IMR-90 (cell line): Measurements from ENCODE around the gene SLC27A1. TPM values are rescaled to one million over a fixed set of nuclear protein-coding genes. Genes with fewer than 3 reads are reported as not detected.

Experiments
- ATAC-seq: fragments of 200-7000 bp; cut with Tn5 transposase; 2 replicates; pipeline ENCODE4 v1.9.1; 2020; ENCODE audit warnings: low read depth, mild to moderate bottlenecking, moderate library complexity
- BruUV-seq: library from RNA; stranded (reverse); fragments of 400-500 nt; replicated peaks from 2 replicates; lab custom pipeline; 2021; lab: Mats Ljungman, UMichigan
- CTCF ChIA-PET: fragments of 300-600 bp; formaldehyde crosslinking; extraction: SDS; loops from one replicate; lab custom pipeline; 2021; ENCODE audit warnings: antibody characterized with exemption; lab: Yijun Ruan, JAX
- POLR2A ChIA-PET: fragments of 300-600 bp; sonication (Branson Sonifier 250); formaldehyde crosslinking; loops from one replicate; lab custom pipeline; 2022; ENCODE audit warnings: antibody characterized with exemption; ENCODE audit not compliant: unreplicated experiment; lab: Charles Lee
- DNase-seq: peaks from one replicate; pipeline ENCODE4 v3.0.0; 2013
- H2AFZ ChIP-seq: replicated peaks from 2 replicates; pipeline ENCODE3; 2013; ENCODE audit warnings: low read length, mild to moderate bottlenecking; ENCODE audit not compliant: poor library complexity
- H2AK5ac ChIP-seq: 2 replicates; pipeline ENCODE4 v1.6.1; 2013; ENCODE audit warnings: low read depth, low read length, inconsistent platforms
- H2AK9ac ChIP-seq: replicated peaks from 2 replicates; pipeline ENCODE3; 2013; ENCODE audit warnings: mild to moderate bottlenecking, low read depth, low read length, moderate library complexity; ENCODE audit not compliant: poor library complexity
- H2BK120ac ChIP-seq: 2 replicates; pipeline ENCODE4 v1.6.1; 2013; ENCODE audit warnings: low read depth, low read length, inconsistent platforms
- H2BK15ac ChIP-seq: 3 replicates; pipeline ENCODE4 v1.6.1; 2013; ENCODE audit warnings: low read depth, low read length, inconsistent platforms
- H2BK20ac ChIP-seq: 2 replicates; pipeline ENCODE4 v1.6.1; 2013; ENCODE audit warnings: low read depth, mild to moderate bottlenecking, inconsistent platforms, low read length, moderate library complexity
- H2BK5ac ChIP-seq: 2 replicates; pipeline ENCODE4 v1.6.1; 2013; ENCODE audit warnings: mild to moderate bottlenecking, low read depth, low read length, inconsistent platforms; ENCODE audit not compliant: poor library complexity, severe bottlenecking
- H3K14ac ChIP-seq: replicated peaks from 2 replicates; pipeline ENCODE4 v1.6.1; 2013; ENCODE audit warnings: low read depth, low read length, inconsistent platforms
- H3K18ac ChIP-seq: 2 replicates; pipeline ENCODE4 v1.6.1; 2013; ENCODE audit warnings: low read depth, low read length, control low read depth
- H3K23ac ChIP-seq: 2 replicates; pipeline ENCODE4 v1.6.1; 2013; ENCODE audit warnings: low read depth, low read length, inconsistent platforms
- H3K27ac ChIP-seq: 2 replicates; pipeline ENCODE4 v1.5.1; 2013; ENCODE audit warnings: mild to moderate bottlenecking, control low read depth, low read length; ENCODE audit not compliant: insufficient read depth
- H3K27me3 ChIP-seq: 2 replicates; pipeline ENCODE4 v1.6.1; 2013; ENCODE audit warnings: low read length; ENCODE audit not compliant: control insufficient read depth, insufficient read depth
- H3K36me3 ChIP-seq: 2 replicates; pipeline ENCODE4 v1.6.1; 2013; ENCODE audit warnings: low read length, mixed read lengths; ENCODE audit not compliant: control insufficient read depth, insufficient read depth
- H3K4ac ChIP-seq: 2 replicates; pipeline ENCODE4 v1.6.1; 2013; ENCODE audit warnings: low read depth, low read length, inconsistent platforms
- H3K4me1 ChIP-seq: 2 replicates; pipeline ENCODE4 v1.6.1; 2013; ENCODE audit warnings: low read length, mixed read lengths; ENCODE audit not compliant: control insufficient read depth, insufficient read depth
- H3K4me2 ChIP-seq: 2 replicates; pipeline ENCODE4 v1.6.1; 2013; ENCODE audit warnings: low read depth, mild to moderate bottlenecking, control low read depth, low read length, moderate library complexity
- H3K4me3 ChIP-seq: 2 replicates; pipeline ENCODE4 v1.5.1; 2013; ENCODE audit warnings: low read depth, mild to moderate bottlenecking, control low read depth, low read length, moderate library complexity; ENCODE audit not compliant: insufficient read depth
- H3K56ac ChIP-seq: 2 replicates; pipeline ENCODE4 v1.6.1; 2013; ENCODE audit warnings: low read length, inconsistent platforms; ENCODE audit not compliant: insufficient read depth; ENCODE audit errors: extremely low read depth
- H3K79me1 ChIP-seq, 2 experiments: 2 replicates each; pipeline ENCODE4 v1.6.1; 2013; ENCODE audit warnings: low read length in 2 of 2, inconsistent platforms in 1 of 2, low read depth in 1 of 2
- H3K9ac ChIP-seq: 2 replicates; pipeline ENCODE4 v1.6.1; 2013; ENCODE audit warnings: low read depth, low read length, control low read depth
- H3K9me1 ChIP-seq: 2 replicates; pipeline ENCODE4 v1.6.1; 2013; ENCODE audit warnings: low read length, inconsistent platforms; ENCODE audit not compliant: insufficient read depth
- H3K9me3 ChIP-seq: 2 replicates; pipeline ENCODE4 v1.6.1; 2013; ENCODE audit warnings: low read length; ENCODE audit not compliant: control insufficient read depth, insufficient read depth
- H4K20me1 ChIP-seq: 2 replicates; pipeline ENCODE4 v1.6.1; 2013; ENCODE audit warnings: low read length, inconsistent platforms; ENCODE audit not compliant: insufficient read depth
- H4K5ac ChIP-seq: 2 replicates; pipeline ENCODE4 v1.6.1; 2013; ENCODE audit warnings: mild to moderate bottlenecking, low read depth, low read length, control low read depth
- H4K8ac ChIP-seq, 2 experiments: 2 replicates each; pipeline ENCODE4 v1.6.1; 2013; ENCODE audit warnings: low read depth in 2 of 2, low read length in 2 of 2, control low read depth in 1 of 2, inconsistent platforms in 1 of 2
- H4K91ac ChIP-seq: 2 replicates; pipeline ENCODE4 v1.6.1; 2013; ENCODE audit warnings: low read depth, low read length, inconsistent platforms; ENCODE audit not compliant: insufficient read depth
- BHLHE40 ChIP-seq: fragments of 150-350 bp; IDR thresholded peaks from 2 replicates; pipeline ENCODE4 v1.6.1; 2016; ENCODE audit warnings: mild to moderate bottlenecking, low read depth, low read length
- CEBPB ChIP-seq: IDR thresholded peaks from 2 replicates; pipeline ENCODE4 v1.6.1; 2012; ENCODE audit warnings: low read depth, low read length, improper control_type of control experiment
- CHD1 ChIP-seq: IDR thresholded peaks from 2 replicates; pipeline ENCODE4 v1.6.1; 2012; ENCODE audit warnings: low read depth, low read length, improper control_type of control experiment
- CTCF ChIP-seq: conservative IDR thresholded peaks from 2 replicates; pipeline ENCODE4 v1.5.1; 2012; ENCODE audit warnings: mild to moderate bottlenecking, low read depth, low read length, improper control_type of control experiment
- ELK1 ChIP-seq: fragments of 150-350 bp; IDR thresholded peaks from 2 replicates; pipeline ENCODE4 v1.6.1; 2016; ENCODE audit warnings: low read depth, mild to moderate bottlenecking, low read length, moderate library complexity, borderline replicate concordance
- FOS ChIP-seq: fragments of 150-350 bp; IDR thresholded peaks from 2 replicates; pipeline ENCODE4 v1.6.1; 2016; ENCODE audit warnings: low read depth, low read length
- MAFK ChIP-seq: IDR thresholded peaks from 2 replicates; pipeline ENCODE4 v1.6.1; 2012; ENCODE audit warnings: low read depth, low read length, improper control_type of control experiment
- MAZ ChIP-seq: IDR thresholded peaks from 2 replicates; pipeline ENCODE4 v1.6.1; 2012; ENCODE audit warnings: low read depth, mild to moderate bottlenecking, low read length, improper control_type of control experiment, moderate library complexity, borderline replicate concordance
- MXI1 ChIP-seq: IDR thresholded peaks from 2 replicates; pipeline ENCODE4 v1.6.1; 2012; ENCODE audit warnings: low read depth, mild to moderate bottlenecking, low read length, moderate library complexity, borderline replicate concordance
- NFE2L2 ChIP-seq: fragments of 150-350 bp; IDR thresholded peaks from 2 replicates; pipeline ENCODE4 v1.6.1; 2016; ENCODE audit warnings: low read depth, mild to moderate bottlenecking, low read length
- POLR2A ChIP-seq: IDR thresholded peaks from 2 replicates; pipeline ENCODE4 v1.6.1; 2012; ENCODE audit warnings: mild to moderate bottlenecking, low read depth, low read length
- RAD21 ChIP-seq: IDR thresholded peaks from 2 replicates; pipeline ENCODE4 v1.6.1; 2012; ENCODE audit warnings: low read length, improper control_type of control experiment
- RCOR1 ChIP-seq: IDR thresholded peaks from 2 replicates; pipeline ENCODE4 v1.6.1; 2012; ENCODE audit warnings: mild to moderate bottlenecking, low read length, improper control_type of control experiment; ENCODE audit not compliant: insufficient replicate concordance
- RFX5 ChIP-seq: IDR thresholded peaks from 2 replicates; pipeline ENCODE4 v1.8.0; 2012; ENCODE audit warnings: low read depth, mild to moderate bottlenecking, low read length, moderate library complexity
- SMC3 ChIP-seq: fragments of 150-350 bp; IDR thresholded peaks from 2 replicates; pipeline ENCODE4 v1.6.1; 2016; ENCODE audit warnings: low read depth, mild to moderate bottlenecking, antibody characterized with exemption, low read length, moderate library complexity
- WGBS, 2 experiments: methylation state at CpG; one replicate each; pipeline versions ENCODE4 v1.1.5 to v1.1.7; 2013; ENCODE audit warnings: missing lambda C conversion rate in 2 of 2; ENCODE audit not compliant: insufficient read length in 1 of 2; ENCODE audit errors: extremely low coverage in 2 of 2; 5-methylcytosine and 5-hydroxymethylcytosine counted together
- dilution Hi-C: fragments of 300-500 bp; cut with HindIII; formaldehyde crosslinking; loops from one replicate; pipeline ENCODE4 v1.14.3; 2018; ENCODE audit warnings: low sequenced_read_pairs; ENCODE audit not compliant: unreplicated experiment
- in situ Hi-C: fragments of 300-500 bp; cut with MboI; formaldehyde crosslinking; loops from 3 replicates; pipeline ENCODE4 v1.14.3; 2019; ENCODE audit warnings: low sequenced_read_pairs, inconsistent platforms, mixed read lengths
- intact Hi-C: fragments of 100-400 bp; cut with micrococcal nuclease; formaldehyde crosslinking; loops from 2 replicates; pipeline ENCODE4 v1.10.0; 2022
- polyA plus RNA-seq, 3 experiments: library from polyadenylated mRNA; depleted of rRNA; stranded (reverse); fragments of >200 nt; gene quantifications; 2 replicates each; pipeline ENCODE4 v1.2.3, GENCODE V29; 2012; ENCODE audit warnings: low replicate concordance in 1 of 3
- total RNA-seq: library from RNA; depleted of rRNA; stranded (reverse); fragments of >200 nt; gene quantifications from 2 replicates; pipeline ENCODE4 v1.2.3, GENCODE V29; 2012

SLC27A1 gene
- total and polyA plus RNA-seq, 2 of the 4 experiments (the other 2 are of a cell fraction): 4.8 to 12.9 TPM

- no peak overlapping the region for H3K56ac ChIP-seq
- H4K20me1 ChIP-seq: no peaks in the 10 kb centered on the region
- ChIA-PET POLR2A (no interaction called here), CTCF (interaction anchor here (0.5 to 0.9 kb wide), 2 partner anchors 14 to 53 kb away, joined by 3 read pairs; no protein-coding TSS in a partner anchor)
- DNase-seq (no peak), ATAC-seq (no peak)
- H2AK5ac ChIP-seq: no peak overlapping the region
- H3K4me3 ChIP-seq: no peak overlapping the region
- 0 out of 2 replicates have a peak, but pooled peaks cover 4% of the 10 kb centered on the region for H3K9me1 ChIP-seq
- no peaks in the 10 kb centered on the region for H3K4me1 ChIP-seq
- WGBS, 2 experiments: 80% methylated on average over 1 of the region's 5 CpGs; no CpG with 5 or more reads in 1 of the 2 experiments
- intact Hi-C loops: no loop called here
- H4K8ac ChIP-seq: no peak overlapping the region
- H2BK120ac ChIP-seq: no peak overlapping the region
- H3K18ac ChIP-seq: no peak overlapping the region
- H2BK15ac ChIP-seq: no peak overlapping the region
- H3K14ac ChIP-seq: no peak overlapping the region
- no peak overlapping the region for H3K27ac ChIP-seq
- H2BK20ac ChIP-seq: no peak overlapping the region
- H3K4ac ChIP-seq: no peak overlapping the region
- no peak overlapping the region for H3K23ac ChIP-seq
- H2AFZ ChIP-seq: no peak overlapping the region
- no TSS peak for BruUV-seq
- H2BK5ac ChIP-seq: no peak overlapping the region
- H4K91ac ChIP-seq: no peak overlapping the region
- H3K9me3 ChIP-seq: no peaks in the 10 kb centered on the region
- no peak overlapping the region for H2AK9ac ChIP-seq
- no peak overlapping the region for H3K9ac ChIP-seq
- no peaks in the 10 kb centered on the region for H3K36me3 ChIP-seq
- H3K27me3 ChIP-seq: no peaks in the 10 kb centered on the region
- in situ Hi-C loops: no loop called here
- TF ChIP-seq MAZ (no peak), RAD21 (no peak), SMC3 (no peak), CEBPB (no peak), MAFK (no peak), NFE2L2 (no peak), MXI1 (no peak), POLR2A (no peak), RCOR1 (no peak), ELK1 (no peak), RFX5 (no peak), CHD1 (no peak), BHLHE40 (no peak), CTCF (no peak), FOS (no peak)
- dilution Hi-C loops: no loop called here
- H3K79me1 ChIP-seq: no peaks in the 10 kb centered on the region
- H4K5ac ChIP-seq: no peak overlapping the region
- H3K4me2 ChIP-seq: no peak overlapping the region
These were observed 78.9 kb downstream of the SLC27A1 start for GRCh38 chr19:17549085-17549740.
